ENCODE results near the gene VPS37D.

Gene VPS37D

GRCh38 chr7:73633844-73634243, 33.8 kb upstream of the VPS37D start:
- H3K4me3 ChIP-seq (ENCODE audit: low read depth, low read length), result no peak overlapping the region
- no peak for TF ChIP-seq CTCF (IDR thresholded peaks at IDR 0.05; ENCODE audit: low read depth, low read length, missing control alignments)
- no peak for DNase-seq (ENCODE audit: low read depth)

- no peak for TF ChIP-seq CTCF (IDR thresholded peaks at IDR 0.05; ENCODE audit: low read depth, low read length, missing control alignments)
- no peak overlapping the region for H3K4me3 ChIP-seq (ENCODE audit: low read depth, low read length)
- no peak for DNase-seq (ENCODE audit: low read depth)
Measured at GRCh38 chr7:73635428-73636200, 32.0 kb upstream of the VPS37D start.

- DNase-seq (ENCODE audit: low read depth), result no peak
- TF ChIP-seq CTCF (IDR thresholded peaks at IDR 0.05; ENCODE audit: low read depth, low read length, missing control alignments), result no peak
- no peak overlapping the region for H3K4me3 ChIP-seq (ENCODE audit: low read depth, low read length)
Measured at GRCh38 chr7:73638911-73639310, 28.7 kb upstream of the VPS37D start.

- no peak overlapping the region for H3K4me3 ChIP-seq (ENCODE audit: low read depth, low read length)
- TF ChIP-seq CTCF (IDR thresholded peaks at IDR 0.05; ENCODE audit: low read depth, low read length, missing control alignments), result no peak
- no peak for DNase-seq (ENCODE audit: low read depth)
Measured at GRCh38 chr7:73642834-73643233, 24.8 kb upstream of the VPS37D start.

GRCh38 chr7:73644688-73645286, 22.8 kb upstream of the VPS37D start:
- DNase-seq (ENCODE audit: low read depth), result no peak
- no peak overlapping the region for H3K4me3 ChIP-seq (ENCODE audit: low read depth, low read length)
- no peak for TF ChIP-seq CTCF (IDR thresholded peaks at IDR 0.05; ENCODE audit: low read depth, low read length, missing control alignments)

GRCh38 chr7:73645643-73646174, 21.9 kb upstream of the VPS37D start:
- DNase-seq (ENCODE audit: low read depth), result no peak
- no peak overlapping the region for H3K4me3 ChIP-seq (ENCODE audit: low read depth, low read length)
- TF ChIP-seq CTCF (IDR thresholded peaks at IDR 0.05; ENCODE audit: low read depth, low read length, missing control alignments), result no peak

Data from GM12864 (cell line).